GM21515 (cell line): ENCODE data around the gene SP140L.
A peak's percentile ranks its signal among the peaks of the same experiment; 100 is the strongest.
"Not testable (repeated sequence)": the region's sequence is repeated elsewhere in the genome, so short reads cannot be mapped to it uniquely, and the experiment has no call there.

ENCODE experiments used
- ATAC-seq: cut with Tn5 transposase; IDR thresholded peaks from one replicate; pipeline ENCODE4 v1.9.1; 2021; ENCODE audit not compliant: unreplicated experiment

The SP140L gene

DNA sequence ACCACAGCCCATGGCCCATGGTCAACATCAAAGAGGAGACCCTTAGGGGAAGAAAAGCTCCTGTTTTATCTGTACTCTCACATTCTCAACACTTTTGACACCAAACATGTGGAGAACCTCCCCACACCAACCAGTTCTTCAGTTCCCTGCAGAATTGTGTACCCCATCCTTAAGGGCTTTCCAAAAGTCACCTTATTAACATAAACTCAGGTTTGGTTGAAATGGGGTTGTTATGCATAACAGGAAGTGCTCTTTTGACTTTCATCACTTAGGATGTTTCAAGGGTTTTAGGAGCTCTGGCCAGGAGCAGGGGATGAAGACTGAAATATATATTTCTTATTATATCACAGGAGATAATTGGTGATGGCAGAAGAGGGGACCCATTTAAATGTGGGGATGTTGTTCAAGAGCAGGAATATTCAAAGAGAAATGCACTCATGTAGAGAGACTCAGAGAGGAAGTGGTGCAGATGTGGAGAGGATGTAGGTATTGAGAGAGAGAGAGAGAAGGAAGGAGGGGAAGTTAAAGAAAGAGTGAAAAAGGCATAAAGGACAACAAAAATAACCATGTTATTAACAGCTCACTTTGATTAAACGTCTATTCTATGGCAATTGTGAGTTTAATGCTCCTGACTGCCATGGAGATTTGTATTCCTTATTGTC lies 35.2 kb downstream of the SP140L start:
- ATAC-seq, result no peak

GRCh38 chr2:230382108-230382507 lies 55.1 kb downstream of the SP140L start:
- ATAC-seq, result no peak

- ATAC-seq, result no peak
Observed at GRCh38 chr2:230383453-230383852, 56.5 kb downstream of the SP140L start.

- ATAC-seq, result no peak
Observed at GRCh38 chr2:230384986-230385385, 58.0 kb downstream of the SP140L start.

- ATAC-seq, result no peak
Observed at GRCh38 chr2:230394301-230394700, 67.3 kb downstream of the SP140L start.

DNA sequence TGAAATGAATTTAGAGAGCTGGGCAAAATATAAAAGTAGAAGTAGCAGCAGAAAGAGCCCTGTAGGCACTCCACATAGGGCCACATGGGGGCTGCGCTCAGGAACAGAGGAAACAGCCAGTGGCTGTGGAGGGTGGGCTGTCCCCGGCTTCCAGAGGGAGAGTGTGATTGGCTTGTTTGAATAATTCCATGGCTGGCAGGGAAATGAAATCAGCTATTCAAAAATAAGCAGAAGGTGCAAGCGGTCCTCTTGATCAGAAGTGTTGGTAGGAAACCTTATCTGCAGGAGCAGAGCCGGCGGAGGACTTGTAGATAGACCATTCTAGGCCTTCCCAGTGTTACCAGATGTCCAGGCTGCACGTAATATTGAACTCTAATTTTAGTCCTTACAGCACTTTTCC lies 71.7 kb downstream of the SP140L start:
- not testable (repeated sequence) for ATAC-seq

- ATAC-seq, result no peak
Observed at GRCh38 chr2:230400041-230400440, 73.0 kb downstream of the SP140L start.

DNA sequence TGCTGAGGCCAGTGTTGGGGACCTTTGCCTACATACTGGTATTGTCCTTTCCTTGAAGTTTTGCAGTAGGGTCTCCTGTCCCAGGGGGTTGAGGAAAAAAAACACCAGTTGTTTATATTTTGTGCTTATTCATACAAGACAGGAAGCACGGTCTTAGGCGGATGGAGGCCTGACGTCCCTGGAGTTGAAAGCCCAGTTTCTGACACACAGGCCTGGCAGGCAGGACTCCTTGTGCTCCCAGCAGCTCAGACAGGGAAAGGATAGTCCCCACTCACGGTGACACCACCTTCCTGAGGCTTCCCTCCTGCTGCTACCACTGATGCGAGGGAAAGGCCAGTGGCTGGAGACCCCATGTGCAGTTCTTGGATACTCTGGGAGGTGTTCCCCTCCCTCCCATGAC lies 73.5 kb downstream of the SP140L start:
- ATAC-seq, result no peak

GRCh38 chr2:230401026-230401425 lies 74.0 kb downstream of the SP140L start:
- not testable (repeated sequence) for ATAC-seq

DNA sequence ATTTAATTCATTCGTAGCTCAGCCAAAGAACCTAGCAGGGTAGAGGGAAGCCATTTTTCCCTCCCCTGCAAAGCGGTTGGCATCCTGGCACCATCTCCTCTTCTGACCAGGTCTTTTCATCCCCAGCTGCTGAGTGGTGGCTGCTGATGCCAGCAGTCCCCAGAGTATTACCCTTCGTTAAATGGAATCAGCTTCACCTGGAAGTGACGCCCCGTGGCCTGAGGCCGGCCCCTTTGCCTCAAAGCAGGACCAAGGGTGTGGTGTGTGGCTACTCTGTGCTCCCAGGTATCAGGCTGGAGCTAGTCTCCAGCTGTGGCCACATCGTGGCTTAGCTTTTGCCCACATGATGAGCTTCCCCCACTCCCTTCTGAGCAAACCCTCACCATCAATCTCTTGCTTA lies 76.8 kb downstream of the SP140L start:
- no peak for ATAC-seq

DNA sequence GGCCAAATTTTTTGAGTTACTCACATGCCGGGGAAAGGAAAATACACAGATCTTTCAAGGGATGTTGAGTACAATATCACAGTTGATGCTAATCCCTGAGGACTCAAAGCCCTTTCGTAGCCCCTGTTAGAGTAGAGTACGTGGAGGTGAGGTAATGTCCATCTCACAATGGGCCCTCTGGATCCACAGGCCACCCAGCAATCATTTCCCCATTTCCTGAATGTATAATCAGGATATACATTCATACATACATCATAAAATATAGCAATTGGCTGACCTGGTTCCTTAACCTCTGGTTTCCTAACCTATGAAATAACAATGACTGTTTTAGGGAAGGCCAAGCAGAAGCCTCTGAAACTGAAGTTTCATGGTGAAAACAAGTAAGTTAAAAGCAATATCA lies 78.8 kb downstream of the SP140L start:
- ATAC-seq, result no peak

DNA sequence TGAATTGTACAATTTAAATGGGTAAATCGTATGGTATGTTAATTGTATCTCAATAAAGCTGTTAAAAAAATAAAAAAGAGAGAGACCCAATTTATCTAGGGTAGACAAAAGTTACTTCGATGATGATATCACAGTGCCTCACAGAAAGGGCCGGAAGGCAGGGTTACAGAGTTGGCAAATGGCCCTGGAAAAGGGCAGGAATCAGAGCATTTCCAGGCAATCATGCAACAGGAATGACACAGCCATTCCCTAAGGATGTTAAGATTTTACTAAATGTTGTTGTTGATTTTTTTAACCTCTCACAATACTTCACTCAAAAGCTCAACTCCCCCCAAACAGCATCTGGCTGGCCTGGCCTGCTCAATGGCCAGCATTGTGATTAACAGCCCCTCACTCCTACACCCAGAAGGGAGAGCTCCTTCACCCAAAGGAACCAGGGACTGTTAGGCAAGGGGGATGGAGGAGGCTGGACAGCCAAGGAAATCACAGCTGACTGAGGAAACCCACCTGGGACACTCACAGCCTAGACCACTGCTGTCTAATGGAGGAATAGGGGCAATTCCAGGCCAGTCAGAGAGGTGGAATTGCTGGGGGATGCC lies 81.3 kb downstream of the SP140L start:
- no peak for ATAC-seq

- ATAC-seq, result not testable (repeated sequence)
Observed at GRCh38 chr2:230409316-230409715, 82.3 kb downstream of the SP140L start.

- ATAC-seq, result no peak
Observed at GRCh38 chr2:230410263-230410662, 83.3 kb downstream of the SP140L start.

DNA sequence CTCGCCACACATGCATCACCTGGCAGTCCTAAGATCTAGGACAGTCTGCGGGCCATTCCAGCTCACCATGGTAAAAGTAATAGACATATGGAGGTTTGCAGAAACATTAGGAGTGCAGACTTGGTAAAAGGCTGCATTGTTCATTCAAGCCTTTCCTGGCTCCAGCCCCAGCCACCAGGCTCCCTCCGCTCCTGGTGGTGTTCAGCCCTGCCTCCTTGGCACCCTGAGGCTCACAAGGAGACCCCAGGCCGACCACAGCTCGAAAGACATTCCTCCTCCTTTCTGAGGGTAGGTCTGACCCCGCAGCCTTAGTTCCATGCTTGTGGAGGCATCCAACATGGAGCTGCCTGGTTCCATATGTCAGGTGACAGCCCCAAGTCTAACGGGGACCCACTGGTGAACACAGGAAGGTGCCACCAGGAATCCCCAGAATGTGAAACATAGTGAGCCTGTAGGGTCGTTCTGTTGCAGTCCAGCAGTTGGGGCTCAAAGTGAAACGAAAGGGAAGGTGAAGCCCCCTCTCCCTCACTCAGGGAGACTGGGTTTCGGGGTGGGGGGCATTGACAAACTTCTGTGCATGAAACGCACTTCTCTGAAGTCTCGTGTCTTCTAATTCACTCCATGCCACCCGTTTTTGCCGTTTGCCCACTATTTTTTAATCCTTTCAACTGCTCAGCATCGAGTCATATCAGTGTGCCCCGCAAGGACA lies 84.0 kb downstream of the SP140L start:
- no peak for ATAC-seq

GRCh38 chr2:230411570-230412370 lies 84.8 kb downstream of the SP140L start:
- peak; percentile 53 for ATAC-seq

DNA sequence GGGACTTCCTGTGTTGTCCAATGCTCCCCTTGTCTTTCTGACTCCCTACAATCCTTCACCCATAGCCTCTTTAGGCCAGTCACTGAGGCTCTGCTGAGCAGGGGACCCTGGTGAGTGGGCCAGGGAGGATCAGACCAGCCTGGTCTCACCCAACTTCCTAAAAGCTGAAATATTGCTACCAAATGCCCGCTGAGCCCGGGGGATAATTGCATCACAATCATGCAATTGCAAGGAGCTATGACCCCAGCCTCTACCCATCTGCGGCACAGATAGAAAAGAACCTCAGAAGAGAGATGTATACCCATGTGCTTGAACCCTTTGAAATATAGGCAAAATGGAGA lies 85.3 kb downstream of the SP140L start:
- ATAC-seq, result no peak

GRCh38 chr2:230412846-230413245 lies 85.9 kb downstream of the SP140L start:
- no peak for ATAC-seq

DNA sequence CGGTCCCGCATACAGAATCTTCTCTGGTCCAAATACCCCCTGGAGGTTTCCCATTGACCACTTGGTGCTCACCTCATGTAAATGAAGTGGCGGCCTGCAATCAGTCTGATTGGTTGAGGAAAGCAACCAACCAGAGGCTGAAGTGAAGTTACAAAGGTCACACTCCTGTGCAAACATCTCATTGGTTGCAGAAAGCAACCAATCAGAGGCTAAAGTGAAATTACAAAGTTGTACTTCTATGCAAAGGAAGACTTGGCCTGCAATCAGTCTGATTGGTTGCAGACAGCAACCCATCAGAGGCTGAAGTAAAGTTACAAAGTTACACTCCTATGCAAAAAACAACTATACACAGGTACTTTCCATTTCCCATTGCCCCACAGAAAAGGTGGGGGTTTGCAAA lies 86.5 kb downstream of the SP140L start:
- no peak for ATAC-seq

DNA sequence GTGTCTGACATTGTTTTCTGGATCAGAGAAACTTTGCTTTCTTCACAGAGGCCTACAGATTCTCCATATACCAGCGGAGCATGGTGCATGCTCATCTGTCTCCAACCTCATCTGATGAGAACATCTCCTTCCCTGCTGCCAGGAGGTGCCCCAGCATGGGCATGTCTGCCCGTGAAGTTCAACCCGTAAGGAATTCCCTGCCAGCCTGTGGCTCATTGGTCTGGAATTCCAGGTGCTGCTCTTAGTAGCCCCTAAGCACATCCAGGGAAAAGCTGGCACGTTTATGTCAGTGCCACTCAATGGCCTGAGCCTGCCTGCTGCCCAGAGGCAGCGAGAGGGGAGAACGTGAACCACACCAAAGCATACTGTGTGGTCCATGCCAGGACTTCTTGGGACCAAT lies 87.3 kb downstream of the SP140L start:
- ATAC-seq, result no peak

GRCh38 chr2:230416061-230416721 lies 89.2 kb downstream of the SP140L start, which contains the start of gene SP100:
TSS of gene SP100 (plus strand) at chr2:230416201. CDS start at chr2:230416297, 96 bp downstream.
- peak; percentile 79 for ATAC-seq
